K562 (cell line): ENCODE data around the gene APOL2. TPM values are rescaled to one million over a fixed set of nuclear protein-coding genes. Genes with fewer than 3 reads are reported as not detected.
"Not testable (repeated sequence)": the region's sequence is repeated elsewhere in the genome, so short reads cannot be mapped to it uniquely, and the experiment has no call there.

ENCODE experiments used
- ATAC-seq: fragments of 200-7000 bp; cut with Tn5 transposase; 3 replicates; pipeline ENCODE4 v1.9.1; 2020; ENCODE audit warnings: moderate library complexity
- BruUV-seq: library from RNA; stranded (reverse); fragments of 400-500 nt; replicated peaks from 2 replicates; lab custom pipeline; 2021; lab: Mats Ljungman, UMichigan
- CTCF ChIA-PET: fragments of 300-600 bp; formaldehyde crosslinking; extraction: SDS; loops from one replicate; lab custom pipeline; 2021; ENCODE audit warnings: low intra/inter-chr PET ratio; lab: Yijun Ruan, JAX
- POLR2A ChIA-PET: fragments of 300-600, 350-650 bp; sonication (Branson Sonifier 250); formaldehyde crosslinking; extraction: SDS; loops from one replicate; lab custom pipeline; 2021; ENCODE audit warnings: antibody characterized with exemption, inconsistent platforms; lab: Yijun Ruan, JAX
- DNase-seq, 4 experiments: peaks; one replicate each; pipeline versions ENCODE4 v3.0.0 to v3.0.0-alpha.2; 2011 to 2018; ENCODE audit warnings: low spot score in 3 of 4, mixed read lengths in 3 of 4; ENCODE audit errors: extremely low read depth in 1 of 4
- FAIRE-seq: peaks from 2 replicates; lab custom pipeline; 2011; peaks lifted over from hg19 to GRCh38; lab: Jason Lieb, UNC
- H2AFZ ChIP-seq: 2 replicates; pipeline ENCODE4 v1.6.0; 2011; ENCODE audit warnings: low read depth, low read length, control low read depth, inconsistent platforms
- H3K27ac ChIP-seq: fragments of 200-600 bp; 3 replicates; pipeline ENCODE4 v1.8.0; 2011; ENCODE audit warnings: low read depth, mild to moderate bottlenecking, control low read depth, inconsistent platforms, low read length, moderate library complexity, mixed read lengths; ENCODE audit errors: extremely low read depth
- H3K27me3 ChIP-seq, 2 experiments: fragments of 300-600 bp in 1 of 2; 2 replicates in 1 of 2; 3 replicates in 1 of 2; pipeline versions ENCODE4 v1.6.0 to v1.8.0; 2011; ENCODE audit warnings: inconsistent platforms in 2 of 2, low read length in 2 of 2, mild to moderate bottlenecking in 1 of 2, mixed read lengths in 1 of 2, moderate library complexity in 1 of 2; ENCODE audit not compliant: control insufficient read depth in 2 of 2, insufficient read depth in 2 of 2
- H3K36me3 ChIP-seq: fragments of 300-600 bp; 3 replicates; pipeline ENCODE4 v1.8.0; 2011; ENCODE audit warnings: mild to moderate bottlenecking, low read length, inconsistent platforms; ENCODE audit not compliant: control insufficient read depth, insufficient read depth
- H3K4me1 ChIP-seq, 2 experiments: fragments of 200-600 bp in 1 of 2; replicated peaks in 1 of 2; 2 replicates in 1 of 2; 3 replicates in 1 of 2; pipeline versions ENCODE4 v1.5.1 to v1.8.0; 2011; ENCODE audit warnings: inconsistent platforms in 2 of 2, low read length in 2 of 2, mild to moderate bottlenecking in 1 of 2, mixed read lengths in 1 of 2, moderate library complexity in 1 of 2; ENCODE audit not compliant: control insufficient read depth in 2 of 2, insufficient read depth in 2 of 2
- H3K4me2 ChIP-seq: 2 replicates; pipeline ENCODE4 v1.6.1; 2011; ENCODE audit warnings: low read length, control low read depth, inconsistent platforms, mixed read lengths; ENCODE audit not compliant: insufficient read depth
- H3K4me3 ChIP-seq: fragments of 200-600 bp; sonication (generic), shearing (Covaris generic); 2 replicates; pipeline ENCODE4 v1.5.1; 2016; ENCODE audit warnings: control low read depth, inconsistent platforms
- H3K79me2 ChIP-seq: fragments of 200-600 bp; 3 replicates; pipeline ENCODE4 v1.8.0; 2011; ENCODE audit warnings: low read length, inconsistent platforms; ENCODE audit not compliant: control insufficient read depth, insufficient read depth
- H3K9ac ChIP-seq, 2 experiments: 2 replicates each; pipeline versions ENCODE4 v1.6.0 to v1.6.1; 2011; ENCODE audit warnings: low read depth in 2 of 2, low read length in 2 of 2, control low read depth in 1 of 2, inconsistent platforms in 1 of 2, mild to moderate bottlenecking in 1 of 2, mixed read lengths in 1 of 2; ENCODE audit not compliant: insufficient read depth in 1 of 2
- H3K9me1 ChIP-seq: one replicate; pipeline ENCODE4 v1.6.0; 2011; ENCODE audit warnings: inconsistent platforms, mild to moderate bottlenecking, low read length, moderate library complexity; ENCODE audit not compliant: control insufficient read depth, insufficient read depth
- H3K9me3 ChIP-seq: replicated peaks from 2 replicates; pipeline ENCODE4 v1.5.1; 2011; ENCODE audit warnings: low read depth, low read length, inconsistent platforms; ENCODE audit not compliant: control insufficient read depth, insufficient read depth
- H4K20me1 ChIP-seq: replicated peaks from 2 replicates; pipeline ENCODE4 v1.6.1; 2011; ENCODE audit warnings: low read length, inconsistent platforms, mixed read lengths; ENCODE audit not compliant: control insufficient read depth, insufficient read depth
- WGBS: fragments of 100-300 bp; shearing (Covaris generic); methylation state at CpG from one replicate; pipeline ENCODE4 v1.1.6; 2016; ENCODE audit warnings: low coverage, mixed read lengths; ENCODE audit not compliant: insufficient coverage; ENCODE audit errors: missing lambda C conversion rate; 5-methylcytosine and 5-hydroxymethylcytosine counted together
- in situ Hi-C: fragments of 300-500 bp; cut with MboI; formaldehyde crosslinking; loops from 4 replicates; pipeline ENCODE4 v1.15.0; 2018; ENCODE audit warnings: inconsistent platforms, mixed read lengths
- intact Hi-C: fragments of 100-400 bp; cut with micrococcal nuclease; formaldehyde crosslinking; loops from 2 replicates; pipeline ENCODE4 v1.14.2; 2022
- polyA plus RNA-seq, 8 experiments: library from polyadenylated mRNA; depleted of rRNA in 4 of 8; stranded (reverse) in 5 of 8; unstranded in 3 of 8; fragments of >200 nt; fragmentation: Nextera tagmentation in 2 of 8; fragmentation: Illumina TruSeq in 1 of 8; extraction: Ambion mirVana in 2 of 8; extraction: Trizol in 1 of 8; gene quantifications; 2 replicates each; pipeline versions ENCODE4 v1.2.1 to v1.2.3, GENCODE V29; 2011 to 2014; ENCODE audit warnings: inconsistent platforms in 1 of 8, missing spikeins in 1 of 8
- total RNA-seq, 7 experiments: library from RNA; depleted of rRNA in 6 of 7; stranded (reverse); fragments of >200 nt in 6 of 7; fragmentation: Illumina TruSeq in 2 of 7; extraction: Trizol in 2 of 7; gene quantifications; 2 replicates each; pipeline versions ENCODE4 v1.2.1 to v1.2.3, GENCODE V29; 2011 to 2021; ENCODE audit warnings: low replicate concordance in 1 of 7

Gene APOL2
- total and polyA plus RNA-seq, 9 of the 15 experiments (the other 6 are each of a cell fraction or from before 2014, with no cell fraction given): 2.7 to 10.6 (median 8.9) TPM

- H3K4me2 ChIP-seq, H3K36me3 ChIP-seq, H2AFZ ChIP-seq, CTCF ChIA-PET, H3K9ac ChIP-seq, H3K4me3 ChIP-seq, BruUV-seq, H3K27ac ChIP-seq, ATAC-seq, H3K9me1 ChIP-seq, H4K20me1 ChIP-seq, FAIRE-seq, intact Hi-C loops, DNase-seq, H3K27me3 ChIP-seq, in situ Hi-C loops, H3K9me3 ChIP-seq: not testable (repeated sequence)
- Histone ChIP-seq H3K79me2 (peaks cover 25% of the 10 kb centered on the region), H3K4me1 (peaks cover 19 to 22% of the 10 kb centered on the region in 2 experiments)
- 64% methylated on average over 1 of the region's 7 CpGs for WGBS
- POLR2A ChIA-PET: interaction anchor here (0.9 to 3.5 kb wide), 3 partner anchors 13 to 26 kb away, joined by 3 to 15 read pairs (median 4); partner anchors contain the start of gene APOL2
Measured at GRCh38 chr22:36251979-36252608, 12.8 kb upstream of the APOL2 start.

- H3K27me3 ChIP-seq, H3K27ac ChIP-seq, H3K9ac ChIP-seq, BruUV-seq, FAIRE-seq, H4K20me1 ChIP-seq, ATAC-seq, H3K4me3 ChIP-seq, DNase-seq, CTCF ChIA-PET, H3K36me3 ChIP-seq, H3K9me1 ChIP-seq, intact Hi-C loops, H2AFZ ChIP-seq, H3K4me2 ChIP-seq, POLR2A ChIA-PET, in situ Hi-C loops, H3K9me3 ChIP-seq: not testable (repeated sequence)
- peaks cover 8 to 18% of the 10 kb centered on the region in 2 experiments; a peak in 3 of 5 replicates for H3K4me1 ChIP-seq
- H3K79me2 ChIP-seq: peaks cover 20% of the 10 kb centered on the region
- WGBS: 85% methylated on average over 17 of the region's 24 CpGs
Measured at GRCh38 chr22:36250292-36250960, 11.1 kb upstream of the APOL2 start.
